GM18909 (cell line): ENCODE results near the gene SPOP.

Experiments used
- ATAC-seq: cut with Tn5 transposase; IDR thresholded peaks from one replicate; pipeline ENCODE4 v1.9.1; 2021; ENCODE audit warnings: mild to moderate bottlenecking; ENCODE audit not compliant: unreplicated experiment, poor library complexity

SPOP gene

GRCh38 chr17:49590874-49591273 lies 87.0 kb downstream of the SPOP start:
- no peak for ATAC-seq

- no peak for ATAC-seq
Measured at GRCh38 chr17:49589577-49589927, 88.3 kb downstream of the SPOP start.

- no peak for ATAC-seq
Measured at GRCh38 chr17:49588726-49589576, 88.9 kb downstream of the SPOP start.

GRCh38 chr17:49588312-49588711 lies 89.6 kb downstream of the SPOP start:
- ATAC-seq, result no peak

DNA sequence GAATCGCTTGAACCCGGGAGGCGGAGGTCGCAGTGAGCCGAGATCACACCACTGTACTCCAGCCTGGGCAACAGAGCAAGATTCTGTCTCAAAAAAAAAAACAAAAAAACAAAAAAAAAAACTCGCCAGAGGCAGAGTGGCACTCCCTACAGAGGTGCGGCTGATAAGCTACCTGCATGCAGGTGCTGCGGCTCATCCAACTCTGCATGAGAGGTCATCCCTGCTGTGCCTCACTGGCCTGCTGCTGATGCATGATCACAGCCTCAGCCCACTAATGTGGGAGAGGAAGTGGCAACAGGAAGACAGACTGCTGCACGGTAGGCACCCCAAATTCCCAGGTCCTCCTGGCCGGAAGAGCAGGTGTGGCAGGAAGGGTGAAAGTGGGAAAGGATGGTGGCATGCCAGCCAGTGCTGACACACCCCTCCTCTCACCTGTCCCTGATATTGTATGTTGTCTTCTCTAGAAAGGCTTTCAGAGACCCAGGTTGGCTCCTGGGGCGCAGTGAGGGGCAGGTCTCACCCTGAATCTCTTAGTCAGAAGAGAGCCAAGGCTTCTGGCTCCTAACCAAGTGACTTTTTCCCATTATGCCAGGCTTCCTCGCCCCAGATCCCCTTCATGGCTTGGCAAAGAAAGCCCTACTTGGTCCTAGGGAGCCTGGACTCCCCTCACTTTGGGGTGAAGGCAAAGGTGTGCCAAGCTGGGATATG lies 90.4 kb downstream of the SPOP start:
- no peak for ATAC-seq

- ATAC-seq, result no peak
Measured at GRCh38 chr17:49585422-49586027, 92.4 kb downstream of the SPOP start.

DNA sequence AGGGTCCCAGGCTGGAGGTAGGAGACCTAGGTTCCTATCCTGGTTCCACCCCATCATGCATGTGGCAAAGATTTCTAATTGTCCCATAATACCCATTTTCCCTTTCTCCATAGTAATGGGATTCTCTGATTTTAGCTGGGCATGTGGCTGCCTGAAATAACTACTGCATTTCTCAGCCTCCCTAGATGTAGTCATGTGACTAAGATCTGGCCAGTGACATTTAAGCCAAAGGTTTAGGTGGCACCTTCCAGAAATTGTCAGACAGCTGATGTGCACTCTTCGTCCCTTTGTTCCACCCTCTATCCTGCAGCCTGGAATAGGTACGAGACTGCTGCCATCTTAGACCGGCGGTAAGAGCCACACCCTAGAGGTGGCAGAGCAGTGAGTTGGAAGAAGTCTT lies 94.0 kb downstream of the SPOP start:
- ATAC-seq, result no peak

DNA sequence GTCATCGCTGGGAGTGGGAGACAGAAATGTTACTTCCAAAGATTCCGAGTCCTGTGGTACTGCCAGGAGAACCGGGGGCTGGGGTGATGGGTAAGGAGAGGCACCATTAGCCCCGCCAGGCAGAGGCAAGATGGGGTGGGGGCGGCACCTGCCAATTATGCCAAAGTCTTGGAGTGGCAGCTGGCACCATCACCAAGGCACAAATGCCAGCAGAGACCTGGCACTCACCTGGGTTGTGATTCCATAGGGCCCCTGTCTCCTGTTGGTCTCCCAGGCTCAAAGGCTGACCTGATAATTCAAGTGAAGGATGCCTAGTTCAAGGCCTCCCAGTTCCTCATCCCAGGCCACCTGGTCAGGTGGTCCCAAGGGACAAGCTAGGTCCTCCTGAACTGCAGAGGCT lies 94.7 kb downstream of the SPOP start:
- ATAC-seq, result no peak

GRCh38 chr17:49582789-49583188 lies 95.1 kb downstream of the SPOP start:
- ATAC-seq, result no peak

GRCh38 chr17:49582055-49582722 lies 95.7 kb downstream of the SPOP start:
- ATAC-seq, result no peak

DNA sequence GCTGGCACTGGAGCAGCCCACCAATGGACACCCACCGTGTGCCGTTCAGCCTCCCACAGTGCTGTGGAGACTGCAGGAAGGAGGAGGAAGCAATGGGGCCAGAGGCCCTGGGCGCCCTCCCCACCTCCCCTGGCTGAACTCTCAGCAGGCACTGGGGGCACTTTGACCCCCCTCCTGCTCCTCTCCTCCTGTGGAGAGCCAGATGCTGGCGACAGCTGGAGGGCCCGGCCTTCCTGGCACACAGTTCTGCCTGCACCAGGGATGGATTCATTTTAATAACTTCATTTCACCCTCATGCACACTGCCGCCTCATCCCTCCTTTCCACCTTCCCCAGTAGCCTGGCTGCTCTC lies 96.3 kb downstream of the SPOP start:
- no peak for ATAC-seq

DNA sequence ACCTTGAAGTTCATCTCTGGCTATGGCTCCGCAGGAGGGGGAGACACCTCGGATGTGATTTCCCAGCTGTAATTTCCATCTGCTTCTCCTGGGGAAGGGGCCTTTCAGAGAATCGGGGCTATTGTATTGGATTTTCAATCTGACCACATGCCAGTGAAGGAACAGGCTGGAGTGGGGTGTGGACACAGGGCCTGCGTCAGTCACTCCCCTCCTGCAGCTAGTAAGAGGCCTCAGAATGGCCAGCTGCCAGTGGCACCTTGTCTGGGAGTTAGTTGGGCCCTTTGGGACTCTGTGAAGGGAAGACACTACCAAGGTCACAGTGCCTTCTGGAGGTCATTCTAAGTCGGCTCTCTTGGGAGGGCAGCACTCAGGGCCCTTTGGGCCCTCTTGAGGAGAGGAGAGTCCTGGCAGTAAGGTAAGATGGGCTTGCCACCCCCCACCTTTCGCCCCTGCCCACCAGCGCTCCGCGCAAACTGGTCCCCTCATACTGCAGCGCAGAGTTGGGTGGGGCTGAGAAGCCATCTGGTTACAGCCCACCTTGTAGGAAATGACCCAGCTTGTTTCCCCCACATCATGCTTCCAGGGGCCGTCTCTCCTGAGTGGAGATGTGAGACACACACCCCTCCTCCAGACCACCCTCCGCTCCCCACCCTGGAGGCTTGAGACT lies 96.8 kb downstream of the SPOP start:
- ATAC-seq, result no peak

- ATAC-seq, result no peak
Measured at GRCh38 chr17:49580055-49580721, 97.7 kb downstream of the SPOP start.

DNA sequence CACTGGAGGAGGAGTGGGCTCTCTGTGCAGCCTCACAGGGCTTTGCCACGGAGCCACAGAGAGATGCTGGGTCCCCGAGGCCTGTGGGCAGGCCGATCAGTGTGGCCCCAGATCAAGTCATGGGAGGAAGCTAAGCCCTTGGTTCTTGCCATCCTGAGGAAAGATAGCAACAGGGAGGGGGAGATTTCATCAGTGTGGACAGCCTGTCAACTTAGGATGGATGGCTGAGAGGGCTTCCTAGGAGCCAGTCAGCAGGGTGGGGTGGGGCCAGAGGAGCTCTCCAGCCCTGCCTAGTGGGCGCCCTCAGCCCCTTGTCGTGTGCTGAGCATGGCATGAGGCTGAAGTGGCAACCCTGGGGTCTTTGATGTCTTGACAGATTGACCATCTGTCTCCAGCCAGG lies 98.4 kb downstream of the SPOP start:
- no peak for ATAC-seq

- ATAC-seq, result no peak
Measured at GRCh38 chr17:49578952-49579500, 98.9 kb downstream of the SPOP start.

GRCh38 chr17:49578414-49578813 lies 99.5 kb downstream of the SPOP start:
- ATAC-seq, result no peak

GRCh38 chr17:49577963-49578362 lies 99.9 kb downstream of the SPOP start:
- ATAC-seq, result no peak

- no peak for ATAC-seq
Measured at GRCh38 chr17:49577650-49577934, 100.3 kb downstream of the SPOP start.

DNA sequence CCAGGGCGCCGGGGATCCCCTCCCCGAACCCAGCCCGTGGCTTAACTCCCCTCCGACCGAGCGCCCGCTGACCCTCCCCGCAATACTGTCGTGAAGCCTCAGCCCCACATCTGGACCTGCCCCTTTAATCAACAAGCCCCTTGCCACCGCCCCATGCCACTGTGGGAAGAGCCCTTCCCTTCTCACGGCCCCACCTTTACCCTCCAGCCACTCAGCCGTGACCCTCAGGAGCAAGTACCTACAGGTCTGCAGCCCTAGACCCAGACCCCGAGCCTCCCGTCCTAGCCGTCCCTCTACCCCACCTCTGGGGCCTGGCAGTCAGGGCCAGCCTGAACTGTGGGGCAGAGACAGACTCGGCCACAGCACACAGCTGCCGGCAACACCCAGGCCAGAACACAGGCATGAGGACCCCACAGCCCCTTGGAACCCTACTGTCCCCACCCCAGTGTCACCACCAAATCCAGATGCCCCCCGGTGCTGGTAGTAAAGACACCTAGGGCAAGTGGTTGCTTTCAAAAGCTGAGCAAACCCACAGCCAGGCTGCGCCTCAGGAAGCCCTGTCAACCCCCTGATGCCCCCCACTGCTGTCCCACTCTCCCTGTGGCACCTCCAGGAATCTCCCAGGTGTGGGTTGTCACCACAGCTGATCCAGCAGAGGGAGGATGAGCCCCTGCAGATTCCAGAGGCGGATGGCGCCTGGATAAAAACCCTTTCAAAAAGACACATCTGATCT lies 100.8 kb downstream of the SPOP start:
- no peak for ATAC-seq
